Nasal cavity respiratory epithelium epithelial cell of viscerocranial mucosa (primary cell): ENCODE measurements around the gene OSTM1. TPM values are rescaled to one million over a fixed set of nuclear protein-coding genes. Genes with fewer than 3 reads are reported as not detected.

Source experiments
- total RNA-seq: library from RNA; depleted of rRNA; stranded (reverse); fragments of >200 nt; gene quantifications from 2 replicates; pipeline ENCODE4 v1.2.3, GENCODE V29; 2014

OSTM1 gene
- 69.7 and 83.3 TPM in 2 replicates for total RNA-seq

DNA sequence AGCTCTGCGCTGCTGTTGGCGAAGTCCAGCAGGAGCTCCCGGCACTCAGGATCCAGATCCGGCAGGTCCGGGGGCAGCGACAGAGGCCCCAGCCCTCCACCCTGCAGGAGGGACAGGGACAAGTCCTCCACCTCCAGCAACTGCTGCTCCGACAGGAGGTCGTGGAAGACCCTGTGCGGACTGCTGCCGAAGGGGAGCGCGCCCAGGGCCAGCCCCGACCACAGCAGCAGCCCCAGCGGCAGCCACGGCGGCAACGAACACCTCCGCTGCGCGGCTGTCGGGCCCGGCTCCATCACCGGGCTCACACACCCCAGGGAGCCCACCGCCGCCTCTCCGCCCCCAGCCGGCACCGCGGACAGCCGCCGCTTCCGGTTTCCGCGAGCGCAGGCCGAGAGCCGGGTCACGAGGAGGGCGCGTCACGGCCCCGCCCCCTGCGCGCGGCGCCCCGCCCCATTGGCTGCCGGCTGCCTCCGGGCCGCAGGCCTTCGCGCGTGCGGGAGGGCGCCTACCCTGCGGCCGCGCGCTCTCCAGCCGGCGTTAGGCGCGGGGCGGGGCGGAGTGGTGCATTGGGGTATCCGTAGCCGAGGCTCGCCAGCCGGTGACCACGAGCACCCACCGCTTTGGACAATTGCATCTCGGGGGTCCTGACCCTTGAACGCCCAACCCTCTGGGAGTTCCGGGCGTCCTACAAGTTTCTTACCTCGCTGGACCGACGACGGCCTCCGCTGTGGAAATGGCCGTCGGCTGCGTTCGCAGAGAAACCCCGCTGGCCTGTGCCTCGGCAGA lies at the start of gene OSTM1:
OSTM1 (minus strand) TSS at position 383 of the 786 bp plus-strand sequence; CDS start at position 293, 90 bp downstream.

Other genes starting within 250 kb of the OSTM1 start
- gene SEC63, start 116.5 kb downstream of the OSTM1 start, total RNA-seq: 42.7 and 59.8 TPM in 2 replicates
- gene NR2E1, start 91.3 kb upstream of the OSTM1 start, total RNA-seq: under 0.01 and 0.85 TPM in 2 replicates
- 172 and 175 TPM in 2 replicates for gene SNX3, start 186.3 kb upstream of the OSTM1 start, total RNA-seq
- 3.8 and 5.1 TPM in 2 replicates for gene AFG1L, start 220.3 kb upstream of the OSTM1 start, total RNA-seq